DMS79 (cell line): ENCODE results near the gene OR5T3.
"Not testable (repeated sequence)": the region's sequence is repeated elsewhere in the genome, so short reads cannot be mapped to it uniquely, and the experiment has no call there.

Experiments used
- DNase-seq: peaks from one replicate; lab custom pipeline; 2025; lab: John Stamatoyannopoulos, UW

OR5T3 gene

GRCh38 chr11:56251954-56252353 lies at the start of gene OR5T3:
OR5T3 (plus strand) TSS chr11:56252254; CDS start chr11:56252254, 0 bp downstream.
- no peak for DNase-seq

- no peak for DNase-seq
Measured at GRCh38 chr11:56207790-56208189, 44.3 kb upstream of the OR5T3 start.

- no peak for DNase-seq
Measured at GRCh38 chr11:56214537-56214936, 37.5 kb upstream of the OR5T3 start.

GRCh38 chr11:56219735-56220134 lies 32.3 kb upstream of the OR5T3 start:
- not testable (repeated sequence) for DNase-seq

- no peak for DNase-seq
Measured at GRCh38 chr11:56234155-56234554, 17.9 kb upstream of the OR5T3 start, which contains the start of gene OR5T2. OR5T2 (minus strand) TSS chr11:56234255; CDS start chr11:56233062, 1,193 bp downstream.

GRCh38 chr11:56271092-56271491 lies 19.0 kb downstream of the OR5T3 start:
- DNase-seq = no peak

GRCh38 chr11:56273854-56274253 lies 21.8 kb downstream of the OR5T3 start, which contains the start of gene OR5T1:
OR5T1 (plus strand) TSS chr11:56274154; CDS start chr11:56275639, 1,485 bp downstream.
- DNase-seq = no peak

- DNase-seq = no peak
Measured at GRCh38 chr11:56292154-56292553, 40.1 kb downstream of the OR5T3 start, which contains the start of gene OR8H1. OR8H1 (minus strand) TSS chr11:56292254; CDS start chr11:56291062, 1,192 bp downstream.

GRCh38 chr11:56296898-56297297 lies 44.8 kb downstream of the OR5T3 start:
- no peak for DNase-seq
